HEK293 (cell line): ENCODE data around the gene MICAL3.

Experiments used
- CTCF ChIP-seq: fragments of 450-650 bp; formaldehyde crosslinking; IDR thresholded peaks from 2 replicates; pipeline ENCODE4 v1.5.1; 2016; ENCODE audit warnings: missing biosample characterization, missing genetic modification characterization
- GFI1B ChIP-seq: fragments of 450-650 bp; formaldehyde crosslinking; IDR thresholded peaks from 2 replicates; pipeline ENCODE4 v1.5.1; 2016; ENCODE audit warnings: missing biosample characterization, missing genetic modification characterization
- GLIS2 ChIP-seq: fragments of 450-650 bp; formaldehyde crosslinking; IDR thresholded peaks from 2 replicates; pipeline ENCODE4 v1.5.1; 2016; ENCODE audit warnings: missing biosample characterization, missing genetic modification characterization
- ZNF2 ChIP-seq: fragments of 450-650 bp; formaldehyde crosslinking; IDR thresholded peaks from 2 replicates; pipeline ENCODE4 v1.5.1; 2016; ENCODE audit warnings: missing biosample characterization, missing genetic modification characterization
- ZNF335 ChIP-seq: fragments of 450-650 bp; formaldehyde crosslinking; conservative IDR thresholded peaks from 2 replicates; pipeline ENCODE4 v1.5.1; 2016; ENCODE audit warnings: missing biosample characterization, missing genetic modification characterization
- ZNF639 ChIP-seq: fragments of 450-650 bp; formaldehyde crosslinking; IDR thresholded peaks from 2 replicates; pipeline ENCODE4 v1.5.1; 2016; ENCODE audit warnings: missing biosample characterization, missing genetic modification characterization
- ZNF664 ChIP-seq: fragments of 450-650 bp; formaldehyde crosslinking; IDR thresholded peaks from 2 replicates; pipeline ENCODE4 v1.5.1; 2016; ENCODE audit warnings: missing biosample characterization, missing genetic modification characterization
- ZNF677 ChIP-seq: fragments of 450-650 bp; IDR thresholded peaks from 2 replicates; pipeline ENCODE4 v1.5.0; 2018; ENCODE audit warnings: missing biosample characterization, mild to moderate bottlenecking, missing genetic modification characterization, moderate library complexity

- TF ChIP-seq CTCF (no peak), ZNF664 (no peak), ZNF2 (tag by site-specific recombination) (no peak), ZNF677 (tag by site-specific recombination) (no peak), GLIS2 (tag by site-specific recombination) (no peak), ZNF639 (tag by site-specific recombination) (no peak), ZNF335 (no peak), GFI1B (tag by site-specific recombination) (no peak)
Measured at GRCh38 chr22:17882727-17883126, 141.6 kb downstream of the MICAL3 start.
